Inflammatory macrophage treated with lipopolysaccharide for 4 hours (primary cell): ENCODE measurements around the gene RALGAPA2.

Experiments used
- DNase-seq: peaks from one replicate; pipeline ENCODE4 v3.0.0-alpha.2; 2020

The RALGAPA2 gene

DNA sequence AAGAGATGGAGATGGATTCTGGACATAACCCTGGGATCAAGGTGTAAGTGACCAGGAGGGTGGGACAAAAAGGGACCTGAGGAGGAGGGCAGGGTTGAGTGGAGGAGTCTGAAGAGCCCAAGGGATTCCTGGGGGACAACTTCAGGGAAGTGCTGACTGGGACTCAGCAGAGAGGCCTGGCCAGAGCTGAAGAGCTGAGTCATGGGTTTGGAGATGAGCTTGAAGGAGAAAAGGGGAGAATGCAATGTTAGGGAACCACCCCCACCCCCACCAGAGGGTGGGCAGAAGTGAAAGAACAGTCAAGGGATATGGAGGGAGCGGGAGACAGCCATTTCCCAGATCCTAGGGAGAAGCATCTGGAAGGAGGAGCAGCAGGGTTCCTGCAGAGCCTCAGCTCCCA, 289.3 kb downstream of the RALGAPA2 start:
- DNase-seq: no peak

DNA sequence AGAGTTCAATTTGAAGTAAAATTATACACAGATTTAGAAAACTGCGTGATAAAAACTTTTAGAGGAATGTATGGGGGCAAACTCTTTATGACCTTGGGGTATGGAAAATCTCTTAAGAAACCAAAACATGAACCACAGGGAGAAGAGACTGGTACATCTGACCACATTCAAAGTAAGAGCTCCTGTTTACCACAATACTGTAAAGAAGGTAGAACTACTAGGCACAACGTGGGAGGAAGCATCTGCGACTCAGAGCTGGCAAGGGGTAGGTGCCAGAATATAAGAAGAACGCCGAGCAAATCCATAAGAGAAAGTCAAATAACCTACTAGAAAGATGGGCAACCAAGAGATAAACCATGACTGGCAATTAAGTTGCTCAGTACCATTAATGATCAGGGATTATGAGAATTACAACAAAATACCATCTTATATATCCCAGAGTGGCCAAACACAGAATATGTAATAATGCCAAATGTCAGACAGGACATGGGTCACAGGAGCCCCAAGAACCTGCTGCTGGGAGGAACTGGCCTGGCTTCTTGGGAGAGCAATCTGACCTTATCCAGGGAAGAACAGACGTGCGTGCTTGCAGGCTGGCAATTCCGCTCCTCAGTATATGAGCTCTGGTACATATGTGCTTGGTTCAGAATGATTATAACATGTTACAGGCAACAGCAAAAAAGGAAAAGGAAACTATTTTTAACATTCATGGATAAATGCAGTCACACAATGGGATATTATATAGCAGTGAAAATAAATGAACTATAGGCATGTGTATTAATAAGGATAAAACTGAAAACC, 294.4 kb downstream of the RALGAPA2 start:
- no peak for DNase-seq

DNA sequence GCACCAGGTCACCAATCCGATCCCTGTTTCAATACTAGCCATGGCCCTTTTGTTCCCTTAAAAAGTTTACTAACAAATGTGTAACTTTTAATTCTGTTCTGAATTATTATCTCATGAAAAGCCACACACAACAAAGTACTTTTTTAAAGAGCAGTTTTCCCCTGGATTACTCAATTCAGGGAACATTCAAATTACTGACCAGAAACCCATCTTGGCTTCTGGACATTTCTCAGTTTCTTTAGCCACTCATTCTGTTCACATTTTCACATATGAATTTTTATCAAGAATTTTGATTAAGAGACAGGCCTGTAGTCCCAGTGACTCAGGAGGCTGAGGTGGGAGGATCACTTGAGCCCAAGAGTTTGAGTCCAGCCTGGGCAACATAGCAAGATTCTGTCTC, 297.1 kb downstream of the RALGAPA2 start:
- peak; percentile 15 for DNase-seq

DNA sequence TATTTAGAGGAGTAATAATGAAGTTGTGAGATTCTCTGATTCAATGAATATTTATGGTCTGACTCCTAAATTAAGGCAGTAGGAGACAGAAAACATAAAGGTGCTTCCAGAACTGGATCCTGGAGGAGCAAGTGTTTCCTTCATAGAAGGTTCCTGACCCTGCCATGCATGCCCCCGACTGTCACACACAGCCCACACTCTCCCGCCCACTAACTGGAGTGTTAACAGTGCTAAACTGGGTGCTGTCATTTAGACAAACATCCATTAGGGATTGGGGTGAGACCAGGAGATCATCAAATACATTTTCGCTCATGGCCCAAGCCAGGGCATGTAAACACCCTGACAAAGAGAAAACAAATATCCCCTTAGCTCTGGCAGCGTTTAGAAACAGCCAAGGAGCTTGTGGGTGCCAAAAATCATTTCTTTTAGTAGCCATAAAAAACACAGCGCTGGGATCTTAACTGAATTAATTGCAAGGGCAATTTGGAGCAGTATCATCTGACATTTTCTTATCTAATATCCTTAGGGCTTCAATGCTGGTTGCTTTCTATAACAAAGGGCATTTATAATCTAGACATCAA, 297.7 kb downstream of the RALGAPA2 start:
- DNase-seq: no peak

DNA sequence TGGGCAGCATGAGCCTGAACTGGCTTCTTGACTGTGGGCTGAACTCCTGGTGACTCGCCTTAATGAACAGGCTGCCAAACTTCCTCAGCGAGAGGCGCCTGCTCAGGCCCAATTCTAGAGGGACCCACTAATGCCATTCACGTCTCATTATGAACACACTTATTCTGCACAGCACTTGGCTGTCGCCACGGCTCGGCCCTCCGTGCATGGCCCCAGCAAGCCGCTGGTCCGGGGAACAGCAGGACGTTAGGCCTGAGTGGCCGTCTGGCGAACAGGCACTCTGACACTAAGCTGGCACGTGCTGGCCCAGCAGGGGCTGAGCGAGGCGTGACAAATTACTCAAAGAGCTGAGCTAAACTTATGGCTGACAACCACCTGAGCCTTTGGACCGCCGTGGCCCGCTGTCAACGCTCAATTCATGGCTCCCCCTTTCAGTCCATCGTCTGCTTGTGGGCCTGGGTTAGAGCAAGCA, 298.6 kb downstream of the RALGAPA2 start:
- no peak for DNase-seq

DNA sequence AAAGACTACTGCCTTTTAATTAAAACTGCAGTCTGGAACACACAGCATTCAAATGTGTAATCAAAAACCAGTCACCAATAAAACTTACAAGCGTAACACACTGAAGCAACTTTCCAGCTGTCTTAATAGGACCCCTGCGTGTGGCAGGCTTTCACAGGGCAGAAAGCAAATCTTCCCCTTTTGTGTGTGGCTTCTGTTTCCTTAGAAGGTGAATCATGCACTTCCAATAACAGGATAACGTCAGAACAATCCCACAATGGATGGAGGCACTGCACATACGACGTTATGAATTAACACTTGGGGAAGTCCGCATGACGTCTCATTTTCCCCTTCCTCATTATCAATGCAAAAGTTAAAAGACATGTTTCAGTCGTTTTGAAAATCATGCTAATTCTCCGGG, 299.7 kb downstream of the RALGAPA2 start:
- DNase-seq: peak; percentile 68

DNA sequence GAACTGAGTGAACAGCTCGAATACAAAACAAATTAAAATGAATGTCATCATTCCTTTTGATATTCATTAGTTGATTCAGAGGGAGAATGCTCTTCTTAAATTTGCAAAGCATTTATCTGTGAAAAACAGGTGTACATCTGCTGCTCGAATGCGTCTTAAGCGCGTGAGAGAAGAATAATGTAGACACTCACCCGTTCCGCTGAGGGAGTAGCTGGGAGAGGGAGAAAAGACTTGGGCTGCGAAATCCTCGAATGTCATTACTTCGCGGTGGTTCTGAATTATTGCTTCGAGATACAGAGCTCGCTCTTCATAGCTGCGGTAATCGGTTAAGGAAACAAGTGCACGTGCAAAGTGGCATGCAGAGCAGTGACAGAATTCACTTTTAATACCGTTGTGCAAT, 300.6 kb downstream of the RALGAPA2 start:
- DNase-seq: no peak

DNA sequence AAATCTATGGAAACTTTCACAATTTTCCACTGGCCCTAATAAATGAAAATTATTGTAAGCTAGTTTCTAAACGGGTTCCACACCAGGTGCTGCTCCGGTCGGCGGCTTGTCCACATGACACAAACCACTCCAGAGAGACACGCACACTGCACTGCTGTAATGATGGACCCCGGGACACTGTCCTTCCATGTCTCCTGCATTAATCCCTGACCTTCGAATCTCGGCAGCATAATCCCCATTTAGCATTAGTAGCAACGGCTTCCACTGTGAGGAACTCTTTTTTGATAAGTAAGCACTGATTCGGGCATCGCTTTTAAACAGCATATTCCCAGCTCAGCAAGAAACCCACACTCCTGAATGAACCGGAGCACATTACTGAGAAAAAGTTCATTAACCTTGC, 301.0 kb downstream of the RALGAPA2 start:
- DNase-seq: no peak

DNA sequence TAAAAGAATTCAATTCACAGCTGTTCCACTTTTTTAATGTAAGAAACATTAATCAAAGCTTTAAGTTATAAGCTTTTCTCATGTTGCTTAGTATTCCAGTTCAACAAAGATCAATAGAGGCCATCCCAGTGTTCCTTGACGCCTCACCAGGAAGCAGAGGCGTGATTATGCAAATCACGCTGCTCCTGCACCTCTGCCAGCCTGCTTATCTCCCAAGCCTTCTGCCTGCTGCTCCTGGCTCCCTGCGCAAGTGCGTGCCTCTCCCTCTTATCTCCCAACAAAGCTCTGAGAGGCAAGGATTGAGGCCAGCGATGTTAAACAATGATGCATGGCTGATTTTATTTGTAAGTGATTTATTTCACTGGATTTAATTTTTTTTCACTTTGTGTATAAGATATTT, 301.8 kb downstream of the RALGAPA2 start:
- no peak for DNase-seq

DNA sequence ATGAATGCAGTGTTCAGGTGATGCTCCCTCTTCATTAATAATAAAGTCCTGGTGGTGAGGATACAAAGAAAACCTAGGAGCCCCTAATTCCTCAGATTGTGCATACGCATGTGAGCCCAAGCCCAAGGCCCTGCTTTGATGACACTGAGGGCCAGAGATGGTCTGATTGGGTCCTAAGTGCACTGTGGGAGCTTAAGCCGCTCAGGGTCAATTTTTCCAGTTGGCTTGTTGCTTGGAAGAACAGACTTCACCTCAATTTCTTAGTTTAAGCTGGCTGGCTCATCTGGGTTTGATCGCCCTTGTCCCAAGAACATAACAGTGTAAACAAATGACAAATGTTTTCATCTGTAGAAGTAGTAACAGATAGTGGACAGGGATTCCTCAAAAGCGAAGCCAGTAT, 303.1 kb downstream of the RALGAPA2 start:
- DNase-seq: no peak

DNA sequence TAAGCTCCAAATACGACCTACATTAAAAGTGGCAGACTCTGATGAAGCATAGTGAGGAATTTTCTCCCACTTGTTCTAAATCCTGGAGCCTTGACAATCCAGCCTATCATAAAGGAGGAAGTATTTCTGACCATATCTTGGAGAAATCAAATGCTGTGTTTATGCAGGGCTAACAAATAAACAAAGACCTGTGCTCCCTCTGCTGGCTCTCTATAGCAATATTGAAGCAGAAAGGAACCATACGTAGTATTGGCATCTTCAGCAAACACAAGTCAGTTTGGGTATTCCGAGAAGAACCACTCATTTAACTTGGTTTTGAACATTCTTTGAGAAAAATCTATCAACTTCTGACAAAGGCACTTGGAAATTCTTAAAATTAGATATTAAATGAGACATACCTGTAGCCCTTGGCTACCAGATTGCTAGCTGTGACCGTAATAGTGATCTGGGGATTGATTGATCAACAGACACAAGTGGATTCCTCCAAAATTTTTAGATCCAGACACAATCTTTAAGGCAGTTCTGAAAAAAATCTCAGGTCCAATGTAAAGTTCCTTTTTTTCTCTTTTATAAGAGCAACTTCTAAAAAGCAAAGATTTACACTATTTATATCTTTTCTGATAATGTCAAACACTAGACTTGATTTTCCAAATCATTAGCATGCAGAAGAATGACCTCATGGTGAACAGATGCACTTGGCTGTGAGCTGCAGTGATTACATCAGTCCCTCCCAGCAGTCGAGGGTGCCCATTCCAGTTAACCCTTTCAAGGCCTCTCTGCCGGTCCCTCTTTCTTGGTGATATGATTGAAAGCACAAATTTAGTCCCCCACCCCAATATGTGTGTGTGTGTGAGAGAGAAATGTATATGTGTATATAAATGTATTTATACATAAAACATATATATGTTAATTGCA, 304.3 kb downstream of the RALGAPA2 start:
- peak; percentile 33 for DNase-seq

DNA sequence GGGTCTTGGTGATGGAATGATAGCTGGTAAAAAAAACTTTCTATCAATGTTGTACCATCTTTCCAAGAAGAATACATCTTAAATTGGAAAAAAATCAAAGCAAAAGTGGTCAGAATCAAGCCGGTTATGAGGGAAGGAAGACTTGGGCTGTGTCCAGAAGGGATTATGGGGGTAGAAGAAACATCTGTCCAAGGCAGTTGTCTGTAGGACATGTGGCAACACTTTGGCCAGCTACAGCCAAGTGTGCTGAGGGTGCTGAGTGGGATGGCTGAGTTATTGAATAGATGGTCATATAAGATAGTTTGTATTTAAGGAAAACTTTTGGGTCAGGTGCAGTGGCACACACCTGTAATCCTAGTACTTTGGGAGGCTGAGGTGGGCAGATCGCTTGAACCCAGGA, 306.1 kb downstream of the RALGAPA2 start:
- DNase-seq: no peak

DNA sequence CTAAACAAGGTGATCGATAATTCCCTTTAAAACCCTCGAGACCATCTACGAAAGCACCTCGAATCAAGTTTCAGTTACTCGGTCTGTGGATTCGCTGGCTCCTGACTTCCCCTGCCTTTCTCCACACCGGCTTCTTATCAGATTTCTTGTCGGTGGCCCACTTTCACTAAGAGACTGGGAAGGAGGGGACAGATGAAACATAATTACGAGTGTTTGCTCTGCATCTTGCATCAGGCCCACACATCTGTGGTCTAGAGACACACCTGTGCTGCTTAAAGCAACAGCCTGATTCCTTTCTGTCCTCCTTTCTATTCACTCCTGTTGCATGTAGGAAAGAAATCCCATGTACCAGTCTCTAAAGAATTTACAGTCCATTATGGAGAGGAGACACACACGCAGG, 306.8 kb downstream of the RALGAPA2 start:
- no peak for DNase-seq

DNA sequence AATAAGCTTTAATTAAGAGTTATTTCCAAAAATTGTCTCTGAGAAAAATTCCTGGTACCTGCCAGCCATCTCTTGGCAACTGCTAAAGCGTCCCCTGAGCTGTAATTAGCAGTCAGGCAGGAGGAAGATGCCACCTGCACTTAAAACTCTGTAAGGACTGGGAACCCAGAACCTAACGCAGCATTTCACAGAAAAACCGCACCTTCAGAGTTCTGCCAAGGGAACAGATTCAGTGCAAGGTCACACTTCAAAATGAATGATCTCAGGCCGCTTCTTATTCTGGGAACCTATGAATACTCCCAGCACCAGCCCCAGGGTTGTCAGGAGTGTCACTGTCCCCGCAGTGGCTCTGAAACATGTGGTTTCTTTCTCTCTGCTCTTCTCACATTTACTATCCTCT, 307.8 kb downstream of the RALGAPA2 start:
- no peak for DNase-seq

DNA sequence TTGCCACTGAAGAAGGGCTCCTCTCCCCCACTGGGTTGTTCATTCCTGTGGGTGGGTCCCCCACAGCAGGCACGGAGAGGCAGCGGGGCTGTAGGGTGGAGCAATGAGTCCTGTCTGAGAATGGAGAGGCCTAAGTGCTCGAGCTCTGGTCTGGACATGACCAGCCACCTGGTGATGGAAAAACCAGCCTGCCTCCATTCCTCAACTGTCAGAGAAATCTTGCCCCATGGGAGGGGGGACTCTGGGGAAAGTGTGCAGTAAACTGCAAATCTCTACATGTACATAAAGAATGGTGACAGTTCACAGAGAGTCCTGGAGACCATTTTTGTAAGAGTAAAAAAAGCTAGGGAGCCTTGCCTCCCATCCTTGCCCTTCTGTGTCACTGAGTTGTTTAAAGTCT, 310.5 kb downstream of the RALGAPA2 start:
- no peak for DNase-seq

DNA sequence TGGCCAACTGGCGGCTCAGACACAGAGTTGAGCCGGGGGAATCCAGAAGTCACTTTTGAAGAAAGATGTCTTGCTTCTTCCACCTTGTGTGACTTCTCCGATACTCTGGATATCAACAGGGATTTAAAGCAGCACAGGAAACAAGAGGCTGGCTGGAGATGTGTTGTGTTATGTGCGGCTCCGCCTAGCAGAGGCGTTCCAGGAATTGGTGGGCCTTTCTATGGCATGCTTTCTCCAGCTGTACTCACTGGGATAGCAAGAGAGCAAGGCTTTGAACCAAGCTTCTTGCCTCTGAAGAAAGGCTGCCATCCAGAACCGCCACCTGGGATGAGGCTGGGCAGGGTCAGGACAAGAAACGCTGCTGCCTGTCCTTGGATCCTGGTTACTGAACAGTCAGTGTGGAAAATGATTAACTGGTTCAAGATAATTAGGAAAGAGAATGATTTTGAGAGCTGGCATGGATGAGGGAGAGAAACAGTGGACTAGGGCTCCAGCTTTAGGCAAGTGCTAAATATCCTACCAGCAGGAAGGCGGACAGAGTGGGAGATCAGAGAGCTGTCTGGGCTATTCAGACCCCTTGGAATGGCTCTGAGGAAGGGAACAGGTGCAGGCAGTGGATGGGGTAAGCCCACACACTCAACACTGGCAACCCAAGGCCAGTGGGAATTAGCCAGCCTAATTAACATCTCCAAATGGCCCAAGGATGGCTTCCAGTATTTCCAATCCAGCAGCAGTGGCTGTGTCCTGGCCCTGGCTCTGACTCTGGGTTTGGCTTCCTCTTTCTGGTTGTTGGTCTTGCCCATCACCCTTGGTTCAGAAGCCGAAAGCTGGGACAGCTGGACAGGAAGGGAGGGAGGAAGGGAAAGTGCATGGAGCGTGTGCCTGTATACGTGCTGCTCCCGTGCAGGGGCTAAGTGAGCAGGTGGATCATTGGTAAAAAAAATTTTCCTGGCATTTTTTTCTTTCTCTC, 312.6 kb downstream of the RALGAPA2 start:
- peak; percentile 1 for DNase-seq

DNA sequence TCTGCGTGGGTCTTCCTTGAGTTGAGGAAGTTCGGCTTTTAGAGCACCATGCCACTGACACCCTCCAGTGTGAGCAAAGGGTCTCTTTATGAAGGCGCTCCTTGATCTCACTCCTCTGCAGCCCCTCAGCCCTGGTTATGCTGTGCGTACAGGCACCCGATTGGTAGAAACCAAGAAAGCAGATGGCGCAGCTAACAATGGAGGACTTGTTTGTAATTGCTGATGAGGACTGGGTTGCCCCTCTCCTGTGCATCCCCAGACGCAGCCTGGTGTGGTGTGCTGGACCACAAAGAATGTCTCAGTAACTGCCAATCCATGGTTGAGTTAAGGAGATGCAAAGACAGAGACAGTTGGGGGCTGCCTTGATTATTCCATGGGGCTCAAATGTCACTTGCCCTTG, 314.3 kb downstream of the RALGAPA2 start:
- no peak for DNase-seq

DNA sequence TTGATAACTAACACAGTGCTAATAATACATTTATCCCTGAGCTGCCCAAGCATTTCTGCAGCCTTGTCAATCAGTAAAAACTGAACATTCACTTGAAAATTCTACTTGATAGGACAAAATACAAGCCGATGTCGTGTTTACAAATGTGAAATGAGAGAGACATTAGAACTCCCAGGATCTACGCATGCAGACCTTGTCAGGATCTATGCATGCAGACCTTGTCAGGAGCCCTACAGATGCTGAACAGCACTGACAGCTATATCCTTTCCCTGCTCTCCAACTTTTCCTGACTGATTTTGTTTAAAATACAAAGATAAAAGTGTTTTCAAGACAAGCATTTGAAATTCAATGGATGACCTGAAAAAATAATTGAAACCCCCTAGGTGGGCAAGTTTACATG, 315.6 kb downstream of the RALGAPA2 start:
- no peak for DNase-seq

DNA sequence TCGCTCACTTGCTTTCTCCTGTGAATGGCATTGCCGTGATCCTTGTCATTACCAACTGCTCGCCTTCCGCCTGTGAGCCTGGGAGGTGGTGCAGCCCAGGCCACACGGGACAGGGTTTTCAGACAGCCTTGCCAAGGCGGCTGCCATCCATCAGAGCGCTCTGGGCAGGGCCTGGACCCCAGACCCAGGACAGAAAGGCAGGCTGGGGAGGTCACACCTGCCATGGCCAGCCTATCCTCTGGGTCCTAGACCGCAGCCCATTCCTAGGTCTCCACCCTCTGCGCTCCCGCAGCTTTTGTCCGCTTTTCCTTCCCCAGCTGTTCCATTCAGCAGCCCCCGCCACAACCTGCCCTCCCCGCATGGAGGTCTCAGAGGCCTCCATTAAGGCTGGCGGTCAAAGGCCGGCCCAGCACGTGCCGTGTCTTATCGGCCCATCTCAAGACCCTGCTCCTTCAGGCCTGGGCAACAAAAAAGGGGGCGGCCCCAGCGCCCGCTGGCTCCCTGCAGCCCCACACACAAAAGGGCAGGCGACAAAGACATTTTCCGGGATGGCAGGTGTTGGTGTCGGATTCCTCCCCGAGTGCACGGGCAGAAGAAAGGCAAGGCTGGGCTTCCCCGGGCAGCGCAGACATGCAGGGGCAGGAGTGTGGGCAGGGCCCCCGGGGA, 316.4 kb downstream of the RALGAPA2 start:
- no peak for DNase-seq

DNA sequence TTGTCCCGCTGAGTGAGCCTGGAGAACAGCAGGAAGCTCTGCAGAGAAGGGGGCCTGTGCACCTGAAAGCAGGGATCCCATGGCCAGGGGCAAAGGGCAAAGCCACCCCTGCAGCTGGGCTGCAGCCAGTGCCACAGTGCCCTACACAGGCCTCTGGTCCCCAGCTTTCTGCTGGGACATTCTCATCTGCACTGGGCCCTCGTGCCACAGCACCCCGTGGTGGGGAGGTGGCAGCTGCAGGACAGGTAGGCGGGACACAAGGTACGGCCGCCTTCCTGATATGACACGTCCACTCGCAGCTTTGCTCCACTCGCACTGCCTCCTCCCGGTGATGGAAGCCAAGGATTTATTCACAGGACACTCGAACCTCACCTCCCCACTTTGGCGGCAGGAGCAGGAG, 317.4 kb downstream of the RALGAPA2 start:
- no peak for DNase-seq

DNA sequence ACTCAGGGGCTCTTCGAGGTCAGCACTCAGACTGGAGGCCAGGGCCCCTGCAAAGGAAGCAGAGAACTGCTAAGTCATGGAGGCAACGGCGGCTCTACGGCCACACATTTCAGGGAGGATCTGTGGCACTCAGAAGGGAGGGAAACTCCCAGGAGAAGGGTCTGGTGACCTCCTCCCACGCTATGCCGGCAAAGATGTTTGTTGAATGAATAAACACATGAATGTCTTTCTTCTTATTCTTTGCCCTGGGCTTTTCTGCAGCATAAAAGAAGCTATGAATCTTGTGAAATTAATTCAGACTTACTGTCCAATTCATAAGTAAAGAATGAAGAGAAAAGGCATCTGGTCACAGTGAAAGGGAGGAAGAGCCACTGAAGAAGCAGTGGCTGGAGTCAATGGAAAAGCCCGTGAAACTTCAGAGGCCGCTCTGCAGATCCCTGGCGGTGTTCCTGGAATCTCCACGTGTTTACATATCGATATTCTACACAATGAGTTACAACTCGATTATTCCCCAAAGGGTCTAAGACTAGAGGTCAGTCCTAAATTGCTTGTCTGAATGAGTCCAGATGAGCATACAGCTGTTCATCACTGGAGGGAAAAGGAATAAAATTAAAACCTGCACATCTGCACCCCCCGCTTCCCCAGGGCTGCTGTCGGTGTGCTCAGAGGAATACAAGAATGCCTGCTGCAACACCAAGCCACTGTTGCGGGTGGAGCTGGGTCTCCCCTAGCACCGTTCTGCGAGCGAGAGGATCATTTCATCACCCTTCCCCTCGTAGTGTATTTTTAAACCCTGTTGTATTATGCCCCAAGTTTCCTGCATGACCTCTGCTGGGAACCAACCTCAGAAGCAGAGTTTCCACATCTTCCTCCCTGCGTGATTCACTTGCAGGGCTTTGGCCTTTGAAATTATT, 319.0 kb downstream of the RALGAPA2 start:
- DNase-seq: peak; percentile 77
